Cerebellar nuclear complex (tissue), 1 donor: ENCODE data around the gene TTYH1.

Experiments used
- DNase-seq, 2 experiments: peaks; one replicate each; lab custom pipeline; 2025; lab: John Stamatoyannopoulos, UW

The TTYH1 gene

GRCh38 chr19:54422136-54422535 is 6.9 kb downstream of the TTYH1 start:
- DNase-seq, result no peak

DNA sequence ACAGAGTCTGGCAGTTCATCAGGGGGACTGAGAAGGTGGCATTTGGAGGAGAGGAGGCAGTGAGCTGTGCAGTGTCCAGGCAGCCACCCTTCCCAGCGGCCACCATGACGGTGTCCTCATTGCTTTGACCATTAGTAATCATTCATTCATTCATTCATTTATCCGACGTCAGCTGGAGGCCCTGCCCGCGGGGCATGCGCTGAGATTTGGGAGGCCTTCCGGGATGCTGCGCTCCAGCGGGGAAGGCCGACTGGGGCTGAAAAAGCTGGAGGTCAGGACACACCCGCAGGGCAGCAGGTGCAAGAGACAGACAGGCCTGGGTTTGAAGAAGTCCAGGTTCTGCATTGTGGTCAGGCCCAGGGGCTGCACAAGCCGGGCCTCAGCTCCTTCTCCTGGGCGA is 8.9 kb downstream of the TTYH1 start:
- DNase-seq, result no peak

GRCh38 chr19:54424660-54425381 is 9.6 kb downstream of the TTYH1 start:
- DNase-seq, result no peak

- DNase-seq, result no peak
Measured at GRCh38 chr19:54425382-54425723, 10.1 kb downstream of the TTYH1 start.

DNA sequence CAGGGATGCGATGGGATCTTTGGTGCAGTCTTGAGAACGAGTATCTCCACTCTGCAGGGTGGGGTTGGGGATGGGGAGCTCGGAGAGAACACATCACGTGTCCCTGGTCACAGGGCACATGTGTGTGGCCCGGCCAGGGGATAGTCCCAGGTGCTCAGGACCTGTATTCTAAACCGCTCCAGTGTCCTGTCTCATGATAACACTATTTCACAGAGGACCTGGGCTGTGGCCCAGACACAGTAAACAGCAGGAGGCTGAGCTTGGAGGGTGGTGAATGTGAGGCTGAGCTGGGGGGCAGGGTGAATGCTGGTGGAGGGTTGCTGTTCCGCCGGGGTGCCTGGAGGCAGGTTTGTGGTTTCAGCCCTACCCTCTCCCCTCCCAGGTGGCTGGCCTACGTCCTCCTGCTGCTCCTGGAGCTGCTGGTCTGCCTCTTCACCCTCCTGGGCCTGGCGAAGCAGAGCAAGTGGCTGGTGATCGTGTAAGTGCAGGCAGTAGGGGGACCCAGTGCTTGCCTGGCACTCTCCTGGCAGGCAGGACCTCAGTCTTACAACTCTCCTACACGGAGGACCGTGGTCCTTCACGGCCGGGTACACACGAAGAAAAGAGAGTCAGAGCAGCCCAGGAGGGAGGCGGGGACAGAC is 11.1 kb downstream of the TTYH1 start:
- no peak for DNase-seq

DNA sequence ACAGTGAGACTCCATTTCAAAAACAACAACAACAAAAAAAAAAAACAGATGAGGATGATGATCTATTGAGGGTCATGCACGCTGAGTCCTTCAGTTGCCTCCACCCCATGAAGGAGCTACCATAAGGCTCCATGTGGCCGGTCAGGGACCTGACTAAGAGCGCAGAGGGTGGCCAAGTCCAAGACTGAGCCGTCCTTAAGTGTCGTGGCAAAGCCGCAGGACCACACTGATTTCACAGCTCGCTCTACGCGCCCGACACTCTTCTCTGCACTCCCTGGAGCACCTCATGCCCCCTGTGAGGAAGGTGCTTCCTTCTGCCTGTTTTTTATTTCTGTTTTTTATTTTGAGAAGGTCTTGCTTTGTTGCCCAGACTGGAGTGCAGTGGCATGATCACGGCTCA is 12.3 kb downstream of the TTYH1 start:
- no peak for DNase-seq

GRCh38 chr19:54428323-54429175 is 13.3 kb downstream of the TTYH1 start:
- no peak for DNase-seq

- DNase-seq, result no peak
Measured at GRCh38 chr19:54429176-54429495, 13.9 kb downstream of the TTYH1 start.

GRCh38 chr19:54429545-54430227 is 14.4 kb downstream of the TTYH1 start:
- no peak for DNase-seq

GRCh38 chr19:54430306-54431254 is 15.3 kb downstream of the TTYH1 start:
- DNase-seq, result no peak

- DNase-seq, result no peak
Measured at GRCh38 chr19:54431255-54431838, 16.1 kb downstream of the TTYH1 start.

DNA sequence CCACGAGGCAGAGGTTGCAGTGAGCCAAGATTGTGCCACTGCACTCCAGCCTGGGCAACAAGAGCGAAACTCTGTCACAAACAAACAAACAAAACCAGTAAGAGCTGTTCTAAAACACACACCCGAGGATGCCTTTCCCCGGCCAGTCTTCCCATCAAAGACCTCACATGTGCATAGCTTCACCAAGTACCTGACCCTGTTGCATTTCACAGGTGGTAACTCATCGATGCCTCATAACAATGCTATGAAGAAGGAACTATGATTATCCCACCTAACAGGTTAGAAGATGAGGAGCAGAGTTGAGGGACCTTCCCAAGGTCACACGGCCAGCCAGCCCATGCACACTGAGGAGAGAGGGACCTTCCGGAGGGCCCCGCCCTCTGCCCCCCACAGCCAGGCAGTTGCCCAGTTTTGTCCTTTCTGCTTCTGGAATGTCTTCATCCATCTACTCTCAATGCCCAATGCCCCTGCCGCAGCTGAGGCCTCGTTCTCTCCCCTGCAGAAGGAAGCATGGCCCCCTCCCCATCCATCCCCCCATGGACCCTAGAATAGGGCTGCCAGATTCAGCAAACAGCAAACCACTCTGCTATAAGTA is 17.0 kb downstream of the TTYH1 start:
- no peak for DNase-seq

DNA sequence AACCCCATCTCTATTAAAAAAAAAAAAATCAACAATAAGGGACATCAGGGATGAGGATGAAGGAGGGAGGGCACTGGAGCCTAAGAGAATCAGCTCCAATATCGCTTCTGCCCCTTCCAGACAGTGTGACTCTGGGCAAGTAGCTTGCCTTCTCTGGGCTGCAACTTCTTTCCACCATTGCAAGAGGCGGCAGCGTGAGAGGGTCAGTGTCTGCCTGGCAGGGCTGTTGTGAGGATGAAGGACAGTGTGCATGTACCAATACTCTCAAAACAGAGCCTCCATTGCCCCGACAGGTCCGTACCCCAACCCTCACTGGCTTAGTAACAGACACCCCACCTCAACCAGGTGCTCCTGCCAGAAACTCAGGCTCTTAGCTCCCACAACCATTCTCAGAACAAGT is 18.4 kb downstream of the TTYH1 start:
- no peak for DNase-seq

DNA sequence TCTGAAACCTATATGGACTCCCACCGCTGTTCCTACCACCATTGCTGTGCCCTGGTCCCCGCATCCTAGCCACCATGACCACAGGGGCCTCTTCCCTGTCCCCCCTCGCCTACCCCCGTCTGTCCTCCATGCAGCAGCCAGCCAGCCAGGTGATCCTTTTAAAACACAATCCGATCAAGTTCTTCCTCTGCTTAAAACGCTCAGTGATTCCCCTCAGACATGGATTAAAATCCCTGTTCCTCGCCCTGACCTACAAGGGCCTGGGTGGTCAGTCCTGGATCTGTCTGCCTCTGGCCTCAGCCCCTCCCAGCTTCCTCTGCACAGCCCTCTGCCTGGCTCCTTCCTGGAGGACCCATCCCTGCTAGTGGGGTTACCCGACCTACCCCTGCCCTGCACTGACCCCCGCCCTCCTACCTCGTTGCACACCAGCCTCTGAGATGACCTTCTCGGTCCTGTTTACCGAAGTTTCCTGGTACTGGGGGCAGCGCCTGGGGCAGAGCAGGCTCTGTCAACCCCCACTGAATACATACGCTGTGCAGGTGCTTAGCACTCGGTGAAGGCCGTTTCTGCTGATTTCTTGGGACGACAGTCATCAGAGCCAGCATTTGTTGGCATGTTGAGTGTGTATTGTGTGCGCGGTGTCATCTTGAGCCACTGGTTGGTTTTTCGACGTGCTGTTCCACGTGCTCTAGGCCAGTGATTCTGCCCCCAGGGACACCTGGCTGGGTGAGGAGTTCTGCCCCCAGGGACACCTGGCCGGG is 19.0 kb downstream of the TTYH1 start:
- DNase-seq, result no peak

GRCh38 chr19:54434873-54435214 is 19.6 kb downstream of the TTYH1 start:
- DNase-seq, result no peak

DNA sequence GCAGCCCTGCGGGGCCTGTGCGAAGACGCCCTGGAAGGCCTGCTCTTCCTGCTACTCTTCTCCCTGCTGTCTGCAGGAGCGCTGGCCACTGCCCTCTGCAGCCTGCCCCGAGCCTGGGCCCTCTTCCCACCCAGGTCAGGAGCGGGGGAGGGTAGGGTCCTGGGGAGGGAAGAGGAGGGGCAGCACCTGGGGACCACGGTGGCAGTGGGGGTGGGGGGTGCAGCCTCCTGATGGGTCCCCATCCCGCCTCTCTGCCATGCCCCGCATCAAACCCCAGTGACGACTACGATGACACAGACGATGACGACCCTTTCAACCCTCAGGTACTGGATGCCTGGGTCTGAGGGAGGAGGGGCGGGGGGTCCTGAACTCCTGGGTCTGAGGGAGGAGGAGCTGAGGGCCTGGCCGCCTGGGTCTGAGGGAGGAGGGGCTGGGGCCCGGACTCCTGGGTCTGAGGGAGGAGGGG is 20.3 kb downstream of the TTYH1 start:
- DNase-seq, result no peak

GRCh38 chr19:54436031-54436523 is 20.8 kb downstream of the TTYH1 start:
- no peak for DNase-seq

- no peak for DNase-seq
Measured at GRCh38 chr19:54436628-54437252, 21.5 kb downstream of the TTYH1 start.

- no peak for DNase-seq
Measured at GRCh38 chr19:54439174-54439851, 24.0 kb downstream of the TTYH1 start.
